Activated naive CD4-positive, alpha-beta T cell treated with anti-CD3 and anti-CD28 coated beads, Interleukin-2, amount 50 U/mL, for 16 hours (primary cell): ENCODE measurements around the gene RNF112.

Source experiments
- DNase-seq: peaks from one replicate; pipeline ENCODE4 v3.0.0-alpha.2; 2020

Gene RNF112

DNA sequence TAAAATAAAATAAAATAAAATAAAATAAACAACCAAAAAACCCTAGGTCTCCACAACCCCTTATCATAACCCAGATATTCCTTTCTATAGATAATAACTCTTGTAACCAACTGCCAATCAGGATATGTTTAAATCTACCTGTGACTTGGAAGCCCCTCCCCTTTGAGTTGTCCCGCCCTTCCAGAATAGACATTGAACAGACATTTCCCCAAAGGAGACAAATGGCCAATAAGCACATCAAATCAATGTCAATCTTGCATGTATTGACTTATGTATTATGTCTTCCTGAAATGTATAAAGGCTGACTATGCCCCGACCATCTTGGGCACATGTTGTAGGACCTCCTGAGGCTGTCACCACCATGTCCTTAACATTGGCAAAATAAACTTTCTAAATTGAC is 34.2 kb upstream of the RNF112 start:
- no peak for DNase-seq

DNA sequence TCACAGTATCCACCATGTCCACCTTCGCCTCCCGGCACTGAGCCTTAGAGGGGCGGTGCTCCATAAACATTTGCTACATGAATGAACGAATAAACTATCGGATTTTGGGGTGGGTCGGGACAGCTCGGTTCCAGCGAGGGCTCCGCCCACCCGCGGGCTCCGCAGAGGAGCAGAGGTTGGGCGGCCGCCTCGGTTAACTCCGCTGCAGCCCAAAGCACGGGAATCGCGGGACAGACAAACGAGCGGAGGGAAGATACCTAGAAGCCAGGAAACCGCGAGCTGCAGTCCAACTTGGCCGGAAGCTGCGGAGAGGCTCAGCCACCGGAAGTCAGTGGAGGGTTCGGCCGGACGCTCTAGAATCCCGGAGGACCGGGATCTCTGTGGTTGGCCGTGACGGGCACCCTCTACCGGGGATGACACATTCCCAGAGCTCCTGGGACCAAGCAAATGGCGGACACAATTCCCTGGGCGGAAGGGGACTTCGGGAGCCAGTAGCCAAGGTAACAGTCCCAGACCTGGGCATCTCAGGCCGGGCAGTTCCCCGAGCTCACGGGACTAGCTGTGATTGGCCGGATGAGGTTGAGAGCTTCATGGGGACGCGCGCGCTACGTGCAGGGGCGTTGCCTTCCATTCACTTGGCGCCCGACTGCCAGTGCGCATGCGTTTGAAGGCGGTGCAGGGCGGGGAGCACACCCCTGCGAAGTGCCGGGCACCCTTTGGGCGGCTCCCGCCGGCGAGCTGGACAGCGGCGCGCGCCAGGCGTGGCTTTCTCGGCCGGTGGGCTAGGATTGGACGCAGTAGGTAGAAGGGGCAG is 33.2 kb upstream of the RNF112 start:
- peak; percentile 92 for DNase-seq

DNA sequence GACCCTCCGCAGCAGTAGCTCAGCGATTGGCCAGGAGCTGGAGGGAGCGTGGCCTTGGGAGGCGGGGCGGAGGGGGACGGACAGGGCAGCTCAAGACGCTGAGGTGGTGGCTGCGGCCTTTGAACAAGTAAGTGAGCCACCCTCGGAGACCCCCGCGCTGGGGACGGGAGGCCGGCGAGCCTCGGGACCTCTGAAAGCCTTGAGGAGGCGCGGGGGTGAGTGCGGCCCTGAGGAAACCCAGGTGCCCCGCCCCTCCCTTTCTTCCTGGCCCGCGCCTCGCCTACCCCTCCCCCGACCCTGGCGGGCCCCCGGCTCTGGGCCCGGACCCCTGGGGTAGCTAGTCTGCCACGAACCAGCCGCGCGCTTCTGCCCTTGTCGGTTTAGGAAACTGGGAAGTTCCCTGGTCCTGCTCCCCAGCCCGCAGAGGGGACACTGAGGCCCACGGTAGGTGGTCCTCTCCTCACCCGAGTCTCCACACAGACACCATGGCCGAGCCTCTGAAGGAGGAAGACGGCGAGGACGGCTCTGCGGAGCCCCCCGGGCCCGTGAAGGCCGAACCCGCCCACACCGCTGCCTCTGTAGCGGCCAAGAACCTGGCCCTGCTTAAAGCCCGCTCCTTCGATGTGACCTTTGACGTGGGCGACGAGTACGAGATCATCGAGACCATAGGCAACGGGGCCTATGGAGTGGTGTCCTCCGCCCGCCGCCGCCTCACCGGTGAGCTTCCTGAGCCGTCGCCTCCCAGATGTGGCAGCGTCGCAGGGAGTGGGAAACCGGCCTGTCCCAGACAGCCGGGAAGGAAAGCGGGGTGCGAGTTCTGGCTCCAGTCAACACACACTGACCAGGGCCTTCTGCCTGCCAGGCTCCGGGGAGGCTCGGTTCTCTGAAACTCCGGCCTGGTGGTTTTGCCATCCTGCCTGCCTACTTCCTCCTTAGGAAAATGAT is 32.3 kb upstream of the RNF112 start, which contains the start of gene MAPK7:
TSS of gene MAPK7 (plus strand) at position 83 of the 945 bp plus-strand sequence. CDS start at position 486, 403 bp downstream.
- no peak for DNase-seq

DNA sequence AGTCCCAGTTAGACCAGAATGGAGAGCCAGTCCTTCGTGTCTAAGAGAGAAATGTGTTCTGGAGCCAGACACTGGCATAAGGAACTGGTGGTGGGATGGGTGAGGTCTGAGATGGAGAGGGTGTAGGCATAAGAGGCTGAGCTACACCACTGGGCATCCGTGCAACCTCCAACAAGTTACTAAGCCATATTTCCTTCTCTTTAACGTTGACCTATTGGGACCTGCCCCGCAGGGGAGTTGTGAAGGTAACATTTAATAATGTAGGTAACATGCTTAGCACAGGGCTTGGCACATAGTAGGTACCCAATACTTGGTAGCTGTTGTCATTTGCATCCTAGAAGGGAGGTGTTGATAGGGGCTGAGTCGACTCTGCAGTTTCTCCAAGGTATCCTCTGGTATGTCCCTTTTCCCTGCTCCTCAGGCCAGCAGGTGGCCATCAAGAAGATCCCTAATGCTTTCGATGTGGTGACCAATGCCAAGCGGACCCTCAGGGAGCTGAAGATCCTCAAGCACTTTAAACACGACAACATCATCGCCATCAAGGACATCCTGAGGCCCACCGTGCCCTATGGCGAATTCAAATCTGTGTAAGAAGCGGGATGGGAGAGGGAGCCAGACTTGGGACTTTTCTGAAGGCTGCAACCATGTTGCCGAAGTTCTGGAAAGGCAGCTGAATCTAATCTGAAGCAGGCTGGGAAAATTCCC is 31.5 kb upstream of the RNF112 start:
- no peak for DNase-seq

DNA sequence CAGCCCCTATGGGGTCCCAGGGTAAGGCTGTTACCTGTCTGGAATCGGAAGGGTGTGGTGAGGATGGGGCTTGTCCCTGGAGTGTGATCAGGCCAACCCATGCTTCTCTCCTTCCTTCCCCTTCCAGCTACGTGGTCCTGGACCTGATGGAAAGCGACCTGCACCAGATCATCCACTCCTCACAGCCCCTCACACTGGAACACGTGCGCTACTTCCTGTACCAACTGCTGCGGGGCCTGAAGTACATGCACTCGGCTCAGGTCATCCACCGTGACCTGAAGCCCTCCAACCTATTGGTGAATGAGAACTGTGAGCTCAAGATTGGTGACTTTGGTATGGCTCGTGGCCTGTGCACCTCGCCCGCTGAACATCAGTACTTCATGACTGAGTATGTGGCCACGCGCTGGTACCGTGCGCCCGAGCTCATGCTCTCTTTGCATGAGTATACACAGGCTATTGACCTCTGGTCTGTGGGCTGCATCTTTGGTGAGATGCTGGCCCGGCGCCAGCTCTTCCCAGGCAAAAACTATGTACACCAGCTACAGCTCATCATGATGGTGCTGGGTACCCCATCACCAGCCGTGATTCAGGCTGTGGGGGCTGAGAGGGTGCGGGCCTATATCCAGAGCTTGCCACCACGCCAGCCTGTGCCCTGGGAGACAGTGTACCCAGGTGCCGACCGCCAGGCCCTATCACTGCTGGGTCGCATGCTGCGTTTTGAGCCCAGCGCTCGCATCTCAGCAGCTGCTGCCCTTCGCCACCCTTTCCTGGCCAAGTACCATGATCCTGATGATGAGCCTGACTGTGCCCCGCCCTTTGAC is 30.3 kb upstream of the RNF112 start:
- no peak for DNase-seq

DNA sequence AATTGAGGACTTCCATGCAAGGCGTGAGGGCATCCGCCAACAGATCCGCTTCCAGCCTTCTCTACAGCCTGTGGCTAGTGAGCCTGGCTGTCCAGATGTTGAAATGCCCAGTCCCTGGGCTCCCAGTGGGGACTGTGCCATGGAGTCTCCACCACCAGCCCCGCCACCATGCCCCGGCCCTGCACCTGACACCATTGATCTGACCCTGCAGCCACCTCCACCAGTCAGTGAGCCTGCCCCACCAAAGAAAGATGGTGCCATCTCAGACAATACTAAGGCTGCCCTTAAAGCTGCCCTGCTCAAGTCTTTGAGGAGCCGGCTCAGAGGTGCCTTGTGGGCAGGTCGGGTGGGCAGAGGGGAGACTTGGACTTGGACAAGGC is 29.7 kb upstream of the RNF112 start:
- DNase-seq: no peak

DNA sequence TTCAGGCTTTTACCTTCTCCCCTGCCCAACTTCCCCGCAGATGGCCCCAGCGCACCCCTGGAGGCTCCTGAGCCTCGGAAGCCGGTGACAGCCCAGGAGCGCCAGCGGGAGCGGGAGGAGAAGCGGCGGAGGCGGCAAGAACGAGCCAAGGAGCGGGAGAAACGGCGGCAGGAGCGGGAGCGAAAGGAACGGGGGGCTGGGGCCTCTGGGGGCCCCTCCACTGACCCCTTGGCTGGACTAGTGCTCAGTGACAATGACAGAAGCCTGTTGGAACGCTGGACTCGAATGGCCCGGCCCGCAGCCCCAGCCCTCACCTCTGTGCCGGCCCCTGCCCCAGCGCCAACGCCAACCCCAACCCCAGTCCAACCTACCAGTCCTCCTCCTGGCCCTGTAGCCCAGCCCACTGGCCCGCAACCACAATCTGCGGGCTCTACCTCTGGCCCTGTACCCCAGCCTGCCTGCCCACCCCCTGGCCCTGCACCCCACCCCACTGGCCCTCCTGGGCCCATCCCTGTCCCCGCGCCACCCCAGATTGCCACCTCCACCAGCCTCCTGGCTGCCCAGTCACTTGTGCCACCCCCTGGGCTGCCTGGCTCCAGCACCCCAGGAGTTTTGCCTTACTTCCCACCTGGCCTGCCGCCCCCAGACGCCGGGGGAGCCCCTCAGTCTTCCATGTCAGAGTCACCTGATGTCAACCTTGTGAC is 29.1 kb upstream of the RNF112 start:
- DNase-seq: no peak

DNA sequence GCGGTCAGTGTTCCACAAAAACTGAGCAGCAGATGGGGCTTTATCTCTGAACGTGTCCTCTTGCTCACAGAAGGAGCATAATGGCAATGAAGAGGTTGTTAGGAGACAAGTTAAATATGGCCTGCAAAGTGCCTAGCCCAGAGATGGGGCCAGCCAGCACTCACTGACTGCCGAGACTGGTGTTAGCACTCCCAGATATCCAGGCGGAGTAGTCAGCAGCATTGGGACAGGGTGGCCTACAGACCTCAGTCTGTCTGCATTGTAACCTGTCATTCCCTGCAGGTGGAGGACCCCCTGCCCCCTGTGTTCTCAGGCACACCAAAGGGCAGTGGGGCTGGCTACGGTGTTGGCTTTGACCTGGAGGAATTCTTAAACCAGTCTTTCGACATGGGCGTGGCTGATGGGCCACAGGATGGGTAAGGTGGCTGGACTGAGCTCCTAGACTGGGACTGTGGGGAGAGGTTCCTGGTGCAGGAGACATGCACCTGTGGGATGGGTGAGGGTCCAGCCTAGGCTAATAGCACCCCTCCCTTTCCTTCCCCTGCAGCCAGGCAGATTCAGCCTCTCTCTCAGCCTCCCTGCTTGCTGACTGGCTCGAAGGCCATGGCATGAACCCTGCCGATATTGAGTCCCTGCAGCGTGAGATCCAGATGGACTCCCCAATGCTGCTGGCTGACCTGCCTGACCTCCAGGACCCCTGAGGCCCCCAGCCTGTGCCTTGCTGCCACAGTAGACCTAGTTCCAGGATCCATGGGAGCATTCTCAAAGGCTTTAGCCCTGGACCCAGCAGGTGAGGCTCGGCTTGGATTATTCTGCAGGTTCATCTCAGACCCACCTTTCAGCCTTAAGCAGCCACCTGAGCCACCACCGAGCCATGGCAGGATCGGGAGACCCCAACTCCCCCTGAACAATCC is 28.2 kb upstream of the RNF112 start:
- no peak for DNase-seq

DNA sequence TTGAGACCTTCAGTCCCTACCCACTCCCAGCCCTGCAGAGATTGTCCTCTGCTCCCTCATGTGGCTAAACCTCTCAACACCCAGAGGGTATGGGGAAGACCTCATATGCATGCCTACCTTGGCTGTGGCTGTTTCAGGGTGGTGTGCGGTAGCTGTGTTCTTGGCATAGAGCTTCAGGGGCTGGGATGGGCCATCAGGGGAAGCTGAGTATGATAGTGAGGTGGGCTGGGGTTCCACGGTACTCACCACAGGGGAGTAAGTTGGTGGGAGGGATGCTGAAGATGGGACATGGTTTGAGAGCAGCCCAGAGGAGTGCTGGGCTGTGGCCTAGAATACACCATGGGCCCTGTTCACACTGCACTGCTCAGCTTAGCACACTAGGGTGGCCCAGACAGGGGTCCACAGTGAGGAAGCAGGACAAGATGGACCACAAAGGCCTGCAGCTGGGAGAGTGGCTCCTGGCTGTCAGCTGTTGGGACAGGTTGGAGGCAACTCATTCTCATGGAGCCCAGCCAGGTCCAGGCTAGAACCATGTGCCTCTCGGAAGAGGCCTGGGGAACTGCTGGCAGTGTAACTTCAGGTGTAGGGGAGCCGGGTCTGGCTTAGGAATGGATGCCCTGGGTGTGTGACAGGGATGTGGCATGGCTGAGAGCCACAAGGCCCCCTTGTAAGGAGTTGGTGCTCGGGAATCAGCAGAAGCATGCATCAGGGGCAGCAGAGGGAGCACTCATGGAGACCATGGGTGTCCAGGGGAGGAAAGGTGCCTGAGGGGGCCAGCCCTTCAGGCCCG is 27.2 kb upstream of the RNF112 start:
- no peak for DNase-seq

DNA sequence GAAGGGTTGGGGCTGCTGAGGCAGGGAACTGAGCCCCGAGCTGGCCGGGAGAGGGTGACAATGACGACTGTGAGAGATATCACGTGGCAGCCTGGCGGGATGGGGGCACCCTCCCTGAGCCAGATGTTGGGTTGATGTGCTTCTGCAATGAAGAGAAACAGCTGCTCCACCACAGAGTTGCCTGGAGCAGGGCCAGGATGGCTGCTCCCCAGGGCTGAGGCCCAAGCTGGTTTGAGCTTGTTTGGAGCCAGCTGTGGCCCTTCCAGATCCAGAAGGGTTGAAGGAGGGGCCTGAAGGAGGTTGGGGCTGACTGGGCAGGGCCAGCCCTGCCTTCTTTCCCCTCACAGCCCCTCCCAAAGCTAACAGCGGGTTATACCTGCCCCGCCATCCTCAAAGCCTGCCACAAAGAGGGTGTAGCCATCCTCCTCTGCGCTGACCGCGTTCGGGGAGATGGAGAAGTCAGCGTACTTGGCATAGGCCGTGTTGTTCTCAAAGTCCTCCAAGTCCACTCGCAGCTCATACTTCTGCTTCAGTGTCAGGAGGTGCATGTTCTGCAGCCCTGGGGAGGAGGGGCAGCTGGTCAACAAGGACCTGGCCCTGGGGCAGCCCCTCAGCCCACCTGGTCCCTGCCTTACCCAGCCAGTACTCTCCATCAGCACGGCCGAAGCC is 26.2 kb upstream of the RNF112 start:
- no peak for DNase-seq

DNA sequence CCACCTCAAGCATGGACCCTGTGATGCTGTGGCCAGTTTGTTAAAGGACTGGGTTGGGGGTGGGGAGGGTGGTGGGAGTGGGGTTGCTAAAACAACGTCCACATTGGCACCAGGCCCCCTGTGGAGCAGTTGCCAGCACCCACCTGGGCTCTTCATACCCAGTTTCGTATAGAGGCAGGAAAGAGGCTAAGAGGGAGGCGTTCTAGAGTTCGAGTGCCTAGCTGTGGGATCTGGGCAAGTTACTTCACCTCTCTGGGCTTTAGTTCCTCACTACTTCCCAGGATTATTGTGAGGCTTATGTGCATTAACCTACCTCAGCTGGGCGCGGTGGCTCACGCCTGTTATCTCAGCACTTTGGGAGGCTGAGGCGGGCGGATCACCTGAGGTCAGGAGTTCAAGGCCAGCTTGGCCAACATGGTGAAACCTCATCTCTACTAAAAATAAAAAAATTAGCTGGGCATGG is 25.5 kb upstream of the RNF112 start:
- no peak for DNase-seq

DNA sequence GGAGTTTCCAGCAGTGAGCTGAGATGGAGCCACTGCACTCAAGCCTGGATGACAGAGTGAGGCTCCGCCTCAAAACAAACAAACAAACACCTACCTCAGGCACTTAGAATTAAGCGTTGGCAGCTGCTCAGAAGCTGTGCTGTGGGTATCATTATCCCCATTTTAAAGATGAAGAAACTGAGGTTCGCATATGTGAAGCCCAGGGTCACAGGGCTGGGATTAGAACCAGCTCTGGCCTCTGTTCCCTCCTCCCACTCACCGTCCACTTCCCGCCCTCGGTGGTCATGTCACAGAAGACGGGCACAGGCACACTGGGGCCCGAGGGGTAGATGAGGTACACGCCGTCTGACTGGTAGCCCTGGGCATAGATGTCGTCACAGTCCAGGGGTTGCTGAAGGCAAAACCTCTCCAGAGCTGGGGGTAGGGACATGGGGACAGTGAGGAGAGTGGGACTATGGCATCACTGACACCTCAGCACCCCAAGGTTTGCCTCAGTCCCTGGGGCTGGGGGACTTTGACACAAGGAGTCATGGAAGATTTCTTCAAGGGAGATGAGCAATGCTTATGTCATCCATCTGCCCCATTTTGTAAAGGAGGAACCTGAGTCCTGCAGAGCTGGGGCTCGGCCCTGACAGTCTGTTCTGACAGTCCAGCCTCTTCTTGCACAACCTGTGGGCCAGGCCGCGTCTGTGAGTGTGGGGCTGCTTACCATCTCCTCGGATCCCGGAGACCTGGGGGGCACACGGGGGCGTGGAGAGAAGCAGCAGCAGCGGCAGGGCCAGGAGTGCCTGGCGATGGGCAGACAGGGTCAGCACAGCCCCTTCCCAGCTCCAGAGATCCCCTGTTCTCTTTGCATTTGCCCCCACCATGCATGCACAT is 24.7 kb upstream of the RNF112 start:
- DNase-seq: no peak

DNA sequence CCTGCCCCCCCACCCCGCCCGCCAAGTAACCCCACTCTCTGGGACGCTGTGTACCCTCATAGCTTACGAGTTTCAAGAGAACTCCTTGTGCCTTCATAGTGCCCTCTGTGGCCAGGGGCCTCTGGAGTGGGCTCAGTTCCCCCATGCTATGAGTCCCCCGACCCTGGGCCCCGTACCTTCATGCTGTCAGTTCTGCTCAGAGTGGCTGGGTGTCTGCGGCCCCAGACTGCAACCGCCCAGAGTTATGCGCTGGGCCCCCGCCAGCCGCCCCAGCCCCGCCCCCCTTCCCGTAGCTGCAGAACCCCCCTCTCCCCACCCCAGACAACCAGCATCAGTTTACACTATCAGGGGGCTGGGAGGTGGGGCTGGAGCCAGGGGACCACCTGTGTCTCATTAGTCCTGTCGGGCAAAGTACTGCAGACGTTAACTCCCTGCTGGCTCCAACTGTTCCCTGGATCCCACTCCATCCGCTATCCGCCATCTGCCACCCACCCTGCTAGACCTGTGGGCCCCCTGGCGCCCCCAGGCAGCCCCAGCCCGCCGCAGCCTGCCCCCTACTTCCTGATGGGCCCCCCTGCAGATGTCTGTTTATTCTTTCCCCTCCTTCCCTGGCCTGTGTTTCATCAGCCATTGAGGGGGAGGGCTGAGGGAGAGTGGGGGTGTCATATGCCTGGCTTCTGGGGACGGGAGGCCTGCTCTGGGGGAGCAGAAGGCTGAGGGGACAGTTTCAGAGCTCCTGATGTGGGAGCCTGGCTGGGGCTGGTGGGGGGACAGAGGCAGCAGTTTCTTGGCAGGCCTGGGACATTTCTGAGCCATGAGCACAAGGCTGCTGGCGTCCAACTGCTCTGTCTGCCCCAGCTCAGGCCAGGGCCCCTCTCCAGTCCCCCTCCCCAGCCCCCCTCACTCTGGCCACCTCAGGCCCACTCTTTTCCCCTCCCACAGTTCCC is 23.8 kb upstream of the RNF112 start, which contains the start of gene MFAP4:
TSS of gene MFAP4 (minus strand) at position 217 of the 947 bp plus-strand sequence. CDS start at position 182, 35 bp downstream.
- no peak for DNase-seq

DNA sequence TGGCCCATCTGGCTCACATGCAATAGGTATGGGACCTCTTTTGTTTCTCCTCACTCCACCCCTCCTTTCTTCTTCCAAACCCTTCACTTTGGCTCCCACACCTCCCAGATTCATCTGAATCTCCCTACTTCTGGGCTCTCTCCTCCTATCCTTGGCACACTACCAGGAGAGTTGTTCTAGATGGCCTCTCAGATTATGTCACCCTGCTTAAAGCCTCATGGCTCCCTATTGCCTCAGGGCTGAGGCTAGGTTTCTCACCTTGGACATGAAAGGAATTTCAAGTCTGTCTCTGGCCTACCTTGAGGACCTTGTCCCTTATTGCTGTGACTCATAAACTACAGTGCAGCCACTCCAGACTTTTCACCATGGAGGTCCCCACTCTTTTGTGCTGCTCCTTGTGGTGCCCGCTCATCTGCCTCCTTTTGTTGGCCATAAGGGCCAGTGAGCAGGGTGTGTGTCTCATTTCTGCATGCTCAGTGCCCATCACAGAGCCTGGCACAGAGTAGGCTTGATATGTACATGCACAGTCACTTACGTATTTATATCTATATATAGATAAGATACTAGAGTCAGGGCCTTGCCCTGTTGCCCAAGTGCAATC is 23.0 kb upstream of the RNF112 start:
- DNase-seq: no peak

DNA sequence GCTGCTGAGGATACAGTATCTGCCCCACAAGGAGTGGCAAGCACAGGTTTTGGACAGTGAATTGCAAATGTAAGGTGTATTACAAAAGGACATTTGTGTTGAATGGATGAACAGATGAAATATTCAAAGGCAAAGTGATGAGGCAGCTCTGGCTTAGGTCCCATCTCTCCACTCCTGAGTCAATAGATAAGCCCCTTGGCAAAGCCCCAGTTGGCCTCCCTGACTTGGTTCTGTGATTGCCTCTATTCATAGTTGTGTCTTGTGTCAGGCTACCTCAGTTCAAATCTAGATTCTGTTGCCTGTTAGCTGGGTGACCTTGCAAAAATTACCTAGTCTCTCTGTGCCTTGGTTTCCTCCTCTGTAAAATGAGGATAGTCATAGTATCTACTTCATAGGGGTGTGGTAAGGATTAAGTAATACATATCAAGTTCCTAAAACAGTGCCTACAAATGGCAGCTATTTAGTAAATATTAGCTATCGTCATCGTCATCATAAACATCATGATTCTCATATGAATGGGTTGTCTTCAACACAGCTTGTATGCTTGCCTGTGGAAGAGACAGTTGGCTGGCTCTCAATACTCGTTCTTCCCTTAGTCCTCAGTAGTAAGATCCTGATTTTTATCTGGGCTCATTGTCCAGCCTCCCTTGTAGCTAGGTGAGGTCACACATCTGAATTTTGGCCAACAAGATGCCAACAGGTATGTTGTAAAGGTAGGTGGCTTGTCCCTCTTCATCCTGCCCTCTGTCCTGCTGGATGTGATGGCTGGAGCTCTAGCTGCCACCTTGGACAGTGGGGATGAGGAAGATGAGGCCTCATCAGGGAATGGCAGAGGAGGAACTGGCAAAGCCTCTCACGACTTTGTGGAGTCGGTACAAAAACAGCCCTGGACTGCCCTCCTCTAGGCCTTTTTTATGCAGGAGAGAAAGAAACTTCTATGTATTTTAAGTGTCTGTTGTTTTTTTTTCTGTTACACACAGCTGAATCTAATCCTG is 21.9 kb upstream of the RNF112 start:
- no peak for DNase-seq
